Tongue (tissue), 2 donors: ENCODE results near the gene TMCC1. TPM values are rescaled to one million over a fixed set of nuclear protein-coding genes. Genes with fewer than 3 reads are reported as not detected.

Experiments
- small RNA-seq: library from RNA; depleted of rRNA; stranded (forward); fragments of <200 nt; gene quantifications from one replicate; pipeline ENCODE3, GENCODE V24; 2014; ENCODE audit warnings: low replicate concordance
- total RNA-seq: library from RNA; depleted of rRNA; stranded (reverse); fragments of >200 nt; gene quantifications from one replicate; pipeline ENCODE4 v1.2.3, GENCODE V29; 2014

TMCC1 gene
- total RNA-seq, 1 donor from 2014 or later, result 49.1 TPM

Small RNA genes within 50 kb of the gene (small RNA-seq; reads per million reads assigned to genes)
- not detected for gene RF00026
- not detected for gene RNY3P13

Other genes starting within 250 kb of the TMCC1 start
- gene TRH, start 81.0 kb upstream of the TMCC1 start, total RNA-seq, result 0.62 TPM
- not detected for gene ALG1L2, start 188.1 kb upstream of the TMCC1 start, total RNA-seq